HCT116 (cell line): Measurements from ENCODE around the gene INHBA.

Experiments used
- ATF3 ChIP-seq: IDR thresholded peaks from 2 replicates; pipeline ENCODE4 v1.6.1; 2012
- CEBPB ChIP-seq: IDR thresholded peaks from 2 replicates; pipeline ENCODE4 v1.6.1; 2012; ENCODE audit warnings: low read depth
- CTCF ChIP-seq, 3 experiments: fragments of 200-600 bp in 1 of 3; sonication (generic) in 1 of 3; IDR thresholded peaks in 2 of 3; conservative IDR thresholded peaks in 1 of 3; 2 replicates each; pipeline ENCODE4 v1.5.1; 2012 to 2017; ENCODE audit warnings: low read depth in 2 of 3, low read length in 2 of 3, antibody characterized with exemption in 1 of 3, borderline replicate concordance in 1 of 3, control low read depth in 1 of 3, mild to moderate bottlenecking in 1 of 3, mixed read lengths in 1 of 3, mixed run types in 1 of 3, moderate library complexity in 1 of 3; ENCODE audit not compliant: insufficient read depth in 1 of 3
- ELF1 ChIP-seq: IDR thresholded peaks from 2 replicates; pipeline ENCODE4 v1.6.1; 2012; ENCODE audit warnings: low read depth, borderline replicate concordance
- EZH2phosphoT487 ChIP-seq: fragments of 200-600 bp; IDR thresholded peaks from 2 replicates; pipeline ENCODE4 v1.6.1; 2018; ENCODE audit warnings: antibody characterized with exemption, borderline replicate concordance
- JUND ChIP-seq: IDR thresholded peaks from 2 replicates; pipeline ENCODE4 v1.6.1; 2012
- POLR2A ChIP-seq: IDR thresholded peaks from 2 replicates; pipeline ENCODE4 v1.7.0; 2011; ENCODE audit warnings: borderline replicate concordance; ENCODE audit not compliant: insufficient read depth, insufficient read length; ENCODE audit errors: extremely low read depth
- POLR2AphosphoS5 ChIP-seq: IDR thresholded peaks from 2 replicates; pipeline ENCODE4 v1.6.1; 2011; ENCODE audit warnings: mild to moderate bottlenecking, low read depth, low read length, moderate library complexity
- RAD21 ChIP-seq: IDR thresholded peaks from 2 replicates; pipeline ENCODE4 v1.6.1; 2012; ENCODE audit warnings: low read depth, mild to moderate bottlenecking
- REST ChIP-seq: IDR thresholded peaks from 2 replicates; pipeline ENCODE4 v1.6.1; 2012; ENCODE audit warnings: low read depth
- SIN3A ChIP-seq: IDR thresholded peaks from 2 replicates; pipeline ENCODE4 v1.6.1; 2012; ENCODE audit warnings: low read depth
- SP1 ChIP-seq: IDR thresholded peaks from 2 replicates; pipeline ENCODE4 v1.6.1; 2012; ENCODE audit warnings: low read depth
- YY1 ChIP-seq: IDR thresholded peaks from 2 replicates; pipeline ENCODE4 v1.6.1; 2011; ENCODE audit warnings: low read length, low read depth, moderate library complexity, mild to moderate bottlenecking; ENCODE audit not compliant: insufficient replicate concordance; ENCODE audit errors: extremely low read depth

GRCh38 chr7:41688012-41688625 is 14.8 kb downstream of the INHBA start:
- no peak for TF ChIP-seq JUND
- TF ChIP-seq POLR2AphosphoS5: no peak
- TF ChIP-seq EZH2phosphoT487: no peak
- TF ChIP-seq CTCF (IDR thresholded peaks at IDR 0.05 in 2 of 3, conservative IDR thresholded peaks at IDR 0.05 in 1 of 3; ENCODE audit: borderline replicate concordance in 1 of 3, insufficient read depth in 1 of 3, low read depth in 2 of 3, low read length in 2 of 3): no peak
- TF ChIP-seq CEBPB: no peak
- no peak for TF ChIP-seq ELF1
- no peak for TF ChIP-seq REST
- TF ChIP-seq SP1: no peak
- TF ChIP-seq RAD21: no peak
- TF ChIP-seq YY1: no peak
- TF ChIP-seq POLR2A: no peak
- no peak for TF ChIP-seq ATF3
- TF ChIP-seq SIN3A: no peak
